Left lung (tissue), 10 donors: Measurements from ENCODE around the gene PROSER2. TPM values are rescaled to one million over a fixed set of nuclear protein-coding genes. Genes with fewer than 3 reads are reported as not detected.

Source experiments
- ATAC-seq: fragments of 200-7000 bp; cut with Tn5 transposase; one replicate; pipeline ENCODE4 v1.9.1; 2020; ENCODE audit warnings: moderate library complexity
- DNase-seq, 4 donors: peaks; one replicate each; pipeline ENCODE4 v3.0.0-alpha.2; 2013 to 2020
- H3K27ac ChIP-seq, 2 donors: fragments of 200-600 bp; sonication (generic) in 1 of 2; one replicate each; pipeline versions ENCODE4 v1.5.0 to v1.8.0; 2020 to 2021
- H3K27me3 ChIP-seq, 2 donors: fragments of 200-600 bp; sonication (generic) in 1 of 2; one replicate each; pipeline versions ENCODE4 v1.5.0 to v1.8.0; 2020 to 2021
- H3K36me3 ChIP-seq, 2 donors: fragments of 200-600 bp; sonication (generic) in 1 of 2; one replicate each; pipeline versions ENCODE4 v1.5.0 to v1.8.0; 2020 to 2021
- H3K4me1 ChIP-seq, 2 donors: fragments of 200-600 bp; one replicate each; pipeline ENCODE4 v1.8.0; 2021
- H3K4me3 ChIP-seq, 2 donors: fragments of 200-600 bp; sonication (generic) in 1 of 2; one replicate each; pipeline versions ENCODE4 v1.5.0 to v1.8.0; 2020 to 2021; ENCODE audit warnings: mild to moderate bottlenecking in 1 of 2
- H3K9me3 ChIP-seq, 2 donors: fragments of 200-600 bp; sonication (generic) in 1 of 2; one replicate each; pipeline versions ENCODE4 v1.5.0 to v1.8.0; 2020 to 2021
- CTCF ChIP-seq, 2 donors: fragments of 200-600 bp; sonication (generic) in 1 of 2; IDR thresholded peaks; one replicate each; pipeline versions ENCODE4 v1.5.0 to v1.8.0; 2021; ENCODE audit warnings: antibody characterized with exemption in 2 of 2
- intact Hi-C, 2 donors: fragments of 100-400 bp; cut with DNase I; formaldehyde crosslinking; loops; one replicate each; pipeline versions ENCODE4 v1.11.2 to v1.14.2; 2022
- polyA plus RNA-seq, 6 donors: library from polyadenylated mRNA; unstranded; fragments of 120-200 nt; gene quantifications; one replicate each; pipeline ENCODE4 v1.2.1, GENCODE V29; 2013; ENCODE audit not compliant: insufficient read length in 6 of 6
- total RNA-seq, 2 donors: library from RNA; stranded (reverse); fragmentation: NEBNext Ultra II Directional; extraction: Animal tissue kit (Norgen Biotek cat#: 25700); gene quantifications; one replicate each; pipeline ENCODE4 v1.2.1, GENCODE V29; 2021
- donor health status: DM: no; HTN: yes; CAD: no.
- donor health status: DM: no; HTN: no; CAD: no.

PROSER2 gene
- total and polyA plus RNA-seq, 8 donors = 2.0 to 14.8 (median 3.1) TPM

- intact Hi-C loops = no loop called here
- no peak for TF ChIP-seq CTCF (IDR thresholded peaks at IDR 0.05)
- DNase-seq (no peak), ATAC-seq (no peak)
- no peaks in the 10 kb centered on the region for H3K36me3 ChIP-seq
- no peak overlapping the region for H3K27ac ChIP-seq
- H3K4me3 ChIP-seq = no peak overlapping the region
- no peaks in the 10 kb centered on the region for H3K9me3 ChIP-seq
- H3K27me3 ChIP-seq = no peaks in the 10 kb centered on the region
- H3K4me1 ChIP-seq = peaks cover 0 to 7% of the 10 kb centered on the region in 2 donors
Measured at GRCh38 chr10:11810973-11811372, 12.2 kb upstream of the PROSER2 start.

GRCh38 chr10:11813177-11813576, 10.0 kb upstream of the PROSER2 start:
- intact Hi-C loops = no loop called here
- no peaks in the 10 kb centered on the region for H3K9me3 ChIP-seq
- DNase-seq (no peak), ATAC-seq (no peak)
- H3K4me3 ChIP-seq = no peak overlapping the region
- H3K27ac ChIP-seq = no peak overlapping the region
- H3K27me3 ChIP-seq = no peaks in the 10 kb centered on the region
- peaks cover 0 to 7% of the 10 kb centered on the region in 2 donors for H3K4me1 ChIP-seq
- TF ChIP-seq CTCF (IDR thresholded peaks at IDR 0.05) = no peak
- H3K36me3 ChIP-seq = no peaks in the 10 kb centered on the region

GRCh38 chr10:11813855-11814567, 9.1 kb upstream of the PROSER2 start:
- Histone ChIP-seq H3K27ac (peak overlapping the region; percentile 11 to 55), H3K36me3 (no peaks in the 10 kb centered on the region), H3K4me1 (peaks cover 0 to 7% of the 10 kb centered on the region in 2 donors), H3K4me3 (no peak overlapping the region), H3K27me3 (no peaks in the 10 kb centered on the region), H3K9me3 (no peaks in the 10 kb centered on the region)
- DNase-seq = no peak
- TF ChIP-seq CTCF (IDR thresholded peaks at IDR 0.05) = no peak
- intact Hi-C loops = no loop called here
- peak; percentile 40 for ATAC-seq

- Histone ChIP-seq H3K27me3 (peaks cover 0 to 19% of the 10 kb centered on the region in 2 donors), H3K9me3 (no peaks in the 10 kb centered on the region), H3K4me3 (no peak overlapping the region), H3K4me1 (peaks cover 0 to 30% of the 10 kb centered on the region in 2 donors), H3K36me3 (no peaks in the 10 kb centered on the region), H3K27ac (no peak overlapping the region)
- peak in 1 of 4 donors; percentile 11 for DNase-seq
- no peak for ATAC-seq
- intact Hi-C loops = no loop called here
- no peak for TF ChIP-seq CTCF (IDR thresholded peaks at IDR 0.05)
Measured at GRCh38 chr10:11819027-11819426, 4.1 kb upstream of the PROSER2 start.

- H3K4me1 ChIP-seq = peaks cover 6 to 31% of the 10 kb centered on the region in 2 donors
- H3K9me3 ChIP-seq = no peaks in the 10 kb centered on the region
- no peak for TF ChIP-seq CTCF (IDR thresholded peaks at IDR 0.05)
- H3K27me3 ChIP-seq = peaks cover 0 to 34% of the 10 kb centered on the region in 2 donors
- ATAC-seq (no peak), DNase-seq (no peak)
- no peak overlapping the region for H3K27ac ChIP-seq
- intact Hi-C loops = no loop called here
- H3K4me3 ChIP-seq = no peak overlapping the region
- H3K36me3 ChIP-seq = no peaks in the 10 kb centered on the region
Measured at GRCh38 chr10:11822026-11822756, 965 bp upstream of the PROSER2 start.
